Measurements from ENCODE around the gene LY86. TPM values are rescaled to one million over a fixed set of nuclear protein-coding genes. Genes with fewer than 3 reads are reported as not detected.

Gene LY86
- total RNA-seq, 1 experiment from 2014 or later: not detected

DNA sequence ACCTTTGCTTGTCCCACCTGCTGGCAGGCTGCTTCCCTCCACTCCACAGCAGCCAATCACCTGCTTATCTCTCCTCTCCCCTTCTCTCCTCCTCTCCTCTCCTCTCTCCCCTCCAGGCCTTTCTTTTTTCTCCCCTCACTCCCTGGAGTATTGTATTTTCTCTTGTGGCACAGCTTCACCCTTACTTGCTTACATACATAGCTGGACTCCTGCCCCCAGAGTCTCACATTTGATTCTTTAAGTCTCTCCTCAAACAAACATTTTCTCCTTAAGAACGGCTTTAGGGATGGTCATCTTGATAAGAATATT lies 3.6 kb upstream of the LY86 start:
- Histone ChIP-seq H3T11ph (ENCODE audit: low read length) (no peak overlapping the region), H2BK5ac (ENCODE audit: insufficient read length, low read length) (no peak overlapping the region), H4K20me1 (ENCODE audit: control insufficient read depth, insufficient read depth, insufficient read length) (no peaks in the 10 kb centered on the region), H2BK15ac (ENCODE audit: low read depth, low read length) (no peak overlapping the region), H2BK12ac (ENCODE audit: insufficient read length, low read depth, low read length) (no peak overlapping the region), H3K56ac (ENCODE audit: insufficient read length, low read depth, low read length) (no peak overlapping the region), H3K23ac (ENCODE audit: insufficient read length, low read depth, low read length) (no peak overlapping the region), H3K4ac (ENCODE audit: low read depth, low read length) (no peak overlapping the region), H2AK5ac (ENCODE audit: insufficient read length, low read length) (no peak overlapping the region), H2AFZ (ENCODE audit: low read length) (no peak overlapping the region), H3K9ac (ENCODE audit: extremely low read depth, insufficient read length, low read length) (no peak overlapping the region), H3K23me2 (ENCODE audit: insufficient read length, low read depth, low read length, poor library complexity, severe bottlenecking) (no peaks in the 10 kb centered on the region), H3K79me2 (ENCODE audit: insufficient read depth, low read length) (no peaks in the 10 kb centered on the region), H4K91ac (ENCODE audit: insufficient read length, low read depth, low read length) (no peak overlapping the region), H3K79me1 (ENCODE audit: insufficient read depth, low read depth, low read length, poor library complexity, severe bottlenecking) (no peaks in the 10 kb centered on the region), H3K9me3 (ENCODE audit: control insufficient read depth, low read depth, low read length) (no peaks in the 10 kb centered on the region), H3K4me2 (ENCODE audit: insufficient read depth, insufficient read length, low read length) (no peak overlapping the region), H3K14ac (ENCODE audit: insufficient read depth, low read length) (no peak overlapping the region), H2BK120ac (ENCODE audit: low read depth, low read length, poor library complexity, severe bottlenecking) (no peak overlapping the region), H2BK20ac (ENCODE audit: low read depth, low read length, poor library complexity, severe bottlenecking) (no peak overlapping the region), H4K5ac (ENCODE audit: insufficient read length, low read depth, low read length) (no peak overlapping the region), H3K27me3 (ENCODE audit: insufficient read depth, low read length) (no peaks in the 10 kb centered on the region), H4K8ac (replicated peaks; ENCODE audit: insufficient read length, low read depth, low read length) (no peak overlapping the region), H3K27ac (ENCODE audit: insufficient read length, low read depth, low read length) (no peak overlapping the region), H3K4me1 (ENCODE audit: insufficient read depth, low read length) (no peaks in the 10 kb centered on the region), H3K18ac (ENCODE audit: insufficient read length, low read depth, low read length) (no peak overlapping the region)
- Mint-ChIP-seq H3K9me3 (peaks cover 6 to 9% of the 10 kb centered on the region in 2 experiments; a peak in 3 of 5 replicates), H3K4me3 (no peak overlapping the region), H3K36me3 (ENCODE audit: insufficient read depth in 1 of 3, low read depth in 3 of 3) (peaks cover 0 to 2% (median 0%) of the 10 kb centered on the region in 3 experiments; a peak in 2 of 7 replicates), H3K27me3 (ENCODE audit: low read depth) (peaks cover 4% of the 10 kb centered on the region), H3K4me1 (peaks cover 10 to 15% of the 10 kb centered on the region in 2 experiments), H3K27ac (no peak overlapping the region)
- TF ChIP-seq, protein P1, sequence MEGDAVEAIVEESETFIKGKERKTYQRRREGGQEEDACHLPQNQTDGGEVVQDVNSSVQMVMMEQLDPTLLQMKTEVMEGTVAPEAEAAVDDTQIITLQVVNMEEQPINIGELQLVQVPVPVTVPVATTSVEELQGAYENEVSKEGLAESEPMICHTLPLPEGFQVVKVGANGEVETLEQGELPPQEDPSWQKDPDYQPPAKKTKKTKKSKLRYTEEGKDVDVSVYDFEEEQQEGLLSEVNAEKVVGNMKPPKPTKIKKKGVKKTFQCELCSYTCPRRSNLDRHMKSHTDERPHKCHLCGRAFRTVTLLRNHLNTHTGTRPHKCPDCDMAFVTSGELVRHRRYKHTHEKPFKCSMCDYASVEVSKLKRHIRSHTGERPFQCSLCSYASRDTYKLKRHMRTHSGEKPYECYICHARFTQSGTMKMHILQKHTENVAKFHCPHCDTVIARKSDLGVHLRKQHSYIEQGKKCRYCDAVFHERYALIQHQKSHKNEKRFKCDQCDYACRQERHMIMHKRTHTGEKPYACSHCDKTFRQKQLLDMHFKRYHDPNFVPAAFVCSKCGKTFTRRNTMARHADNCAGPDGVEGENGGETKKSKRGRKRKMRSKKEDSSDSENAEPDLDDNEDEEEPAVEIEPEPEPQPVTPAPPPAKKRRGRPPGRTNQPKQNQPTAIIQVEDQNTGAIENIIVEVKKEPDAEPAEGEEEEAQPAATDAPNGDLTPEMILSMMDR (conservative IDR thresholded peaks at IDR 0.05): no peak
- WGBS (ENCODE audit: extremely low coverage, insufficient read length, low lambda C conversion rate): no CpG with 5 or more reads among the region's 1 CpG
- DNase-seq: no peak

Data from H9 (cell line).